Endothelial cell of umbilical vein (primary cell): ENCODE measurements around the gene LEUTX.

Experiments
- CTCF ChIP-seq, 2 donors: IDR thresholded peaks; 1 replicate in 1 of 2; 2 replicates in 1 of 2; pipeline ENCODE4 v1.5.1; 2011; ENCODE audit warnings: low read length in 2 of 2, mild to moderate bottlenecking in 2 of 2, moderate library complexity in 2 of 2, control low read depth in 1 of 2, inconsistent platforms in 1 of 2, low read depth in 1 of 2; ENCODE audit not compliant: insufficient read depth in 1 of 2; ENCODE audit errors: extremely low read depth in 1 of 2
- MYC ChIP-seq: IDR thresholded peaks from one replicate; pipeline ENCODE4 v1.6.1; 2011; ENCODE audit warnings: mild to moderate bottlenecking, low read depth, low read length
- POLR2A ChIP-seq: IDR thresholded peaks from 2 replicates; pipeline ENCODE4 v1.6.1; 2012; ENCODE audit warnings: low read depth, mild to moderate bottlenecking, control low read depth, low read length

GRCh38 chr19:39805104-39805503 lies 26.4 kb downstream of the LEUTX start:
- TF ChIP-seq POLR2A (no peak), CTCF (IDR thresholded peaks at IDR 0.05; ENCODE audit: extremely low read depth in 1 of 2, insufficient read depth in 1 of 2, low read depth in 1 of 2, low read length in 2 of 2) (no peak), MYC (no peak)
